Suprapubic skin (tissue), 4 donors: ENCODE data around the gene BBIP1.

ENCODE experiments used
- CTCF ChIP-seq, 2 donors: fragments of 200-600 bp in 1 of 2; fragments of 450-650 bp in 1 of 2; sonication (generic) in 1 of 2; IDR thresholded peaks; one replicate each; pipeline ENCODE4 v1.5.1; 2016 to 2019; ENCODE audit warnings: antibody characterized with exemption in 2 of 2, mild to moderate bottlenecking in 1 of 2, moderate library complexity in 1 of 2
- EP300 ChIP-seq: sonication (generic); formaldehyde crosslinking; IDR thresholded peaks from one replicate; pipeline ENCODE4 v1.6.1; 2017; ENCODE audit warnings: antibody characterized with exemption
- POLR2A ChIP-seq, 2 donors: fragments of 450-650 bp; IDR thresholded peaks; one replicate each; pipeline ENCODE4 v1.6.1; 2017; ENCODE audit warnings: antibody characterized with exemption in 2 of 2, mild to moderate bottlenecking in 2 of 2, moderate library complexity in 2 of 2
- POLR2AphosphoS5 ChIP-seq, 3 donors: sonication (generic); formaldehyde crosslinking; IDR thresholded peaks; one replicate each; pipeline ENCODE4 v1.6.1; 2017; ENCODE audit warnings: antibody characterized with exemption in 3 of 3

GRCh38 chr10:110859973-110860376, 59.0 kb downstream of the BBIP1 start:
- TF ChIP-seq CTCF (IDR thresholded peaks at IDR 0.05) (no peak), EP300 (no peak), POLR2A (IDR thresholded peaks at IDR 0.05) (no peak), POLR2AphosphoS5 (IDR thresholded peaks at IDR 0.05) (peak in 1 of 3 donors; percentile 46)
